ENCODE measurements around the gene ROCK2.

The ROCK2 gene

DNA sequence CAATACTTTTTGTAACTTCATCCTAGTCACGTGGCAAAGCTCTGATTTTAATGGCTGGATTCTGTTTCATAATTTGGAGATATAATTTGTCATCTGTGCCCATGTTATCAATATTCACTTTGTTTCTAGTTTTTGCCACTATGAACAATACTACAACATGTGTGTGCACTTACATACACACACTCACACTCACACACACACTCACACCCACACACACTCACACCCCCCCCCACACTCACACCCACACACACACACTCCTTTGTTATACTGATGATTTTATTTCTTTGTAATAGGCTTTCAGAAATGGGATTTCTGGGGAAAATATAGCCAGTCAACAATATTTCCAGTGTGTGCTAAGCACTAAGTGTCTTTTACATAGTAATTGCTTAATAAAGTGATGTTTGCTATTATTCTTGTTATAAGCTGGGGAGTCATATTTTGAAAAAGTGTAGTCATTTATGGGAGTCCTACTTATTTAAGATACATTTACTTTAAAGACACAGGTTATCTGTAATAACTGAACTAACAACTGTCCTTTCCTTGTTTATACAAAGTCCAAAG lies 22.8 kb upstream of the ROCK2 start:
- no peak for DNase-seq (ENCODE audit: low read depth in 2 of 2)

DNA sequence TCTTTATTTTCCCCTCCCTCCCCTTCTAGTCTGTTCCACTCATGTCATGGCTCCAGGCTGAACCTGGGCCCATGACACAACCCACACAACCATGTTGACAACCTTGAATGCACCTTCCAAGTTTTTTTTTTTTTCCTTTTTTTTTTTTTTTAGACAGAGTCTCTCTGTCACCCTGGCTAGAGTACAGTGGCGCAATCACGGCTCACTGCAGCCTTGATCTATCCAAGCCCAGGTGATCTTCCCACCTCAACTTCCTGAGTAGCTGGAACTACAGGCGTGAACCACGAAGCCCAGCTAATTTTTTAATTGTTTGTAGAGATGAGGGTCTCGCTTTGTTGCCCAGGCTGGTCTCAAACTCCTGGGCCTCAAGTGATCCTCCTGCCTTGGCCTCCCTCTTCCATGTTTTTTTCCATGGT lies 21.9 kb upstream of the ROCK2 start:
- DNase-seq (ENCODE audit: low read depth in 2 of 2) = no peak

DNA sequence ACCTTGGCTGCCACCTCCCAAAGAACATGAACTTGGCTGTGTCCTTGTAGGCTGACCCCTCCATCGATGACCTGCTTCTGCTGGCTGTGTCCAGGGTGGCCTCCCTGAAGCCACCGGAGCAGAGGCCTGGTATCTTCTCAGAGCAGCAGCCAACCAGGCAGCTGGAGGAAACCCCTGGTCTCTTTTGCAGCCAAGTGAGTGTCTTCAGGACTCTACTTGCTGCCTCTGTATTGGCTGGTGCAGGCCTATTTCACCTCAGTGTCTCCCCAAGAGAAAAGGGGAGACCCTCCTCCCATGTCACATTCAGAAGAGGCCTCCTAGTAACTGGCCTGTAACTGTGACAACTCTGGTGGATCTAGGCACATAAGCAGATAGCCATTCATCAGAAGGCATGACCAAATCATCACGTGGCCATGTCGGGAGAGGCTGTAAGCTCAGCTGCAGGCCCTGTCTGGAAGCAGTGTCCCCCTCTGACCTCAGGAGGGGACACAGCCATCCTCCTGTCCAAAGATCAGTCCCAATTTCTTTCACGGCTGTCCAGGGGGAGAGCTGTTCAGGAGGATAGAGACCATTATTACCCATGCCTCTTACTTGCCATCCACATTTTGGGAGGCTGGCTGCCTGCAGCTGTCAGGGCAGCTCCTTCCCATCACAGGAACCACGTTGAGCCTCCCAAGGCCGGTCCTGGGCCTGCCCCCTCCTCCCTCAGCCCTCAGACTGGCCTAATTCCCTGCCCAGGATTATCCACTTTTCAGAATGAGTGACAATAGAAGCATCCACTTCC lies 20.9 kb upstream of the ROCK2 start:
- no peak for DNase-seq (ENCODE audit: low read depth in 2 of 2)

DNA sequence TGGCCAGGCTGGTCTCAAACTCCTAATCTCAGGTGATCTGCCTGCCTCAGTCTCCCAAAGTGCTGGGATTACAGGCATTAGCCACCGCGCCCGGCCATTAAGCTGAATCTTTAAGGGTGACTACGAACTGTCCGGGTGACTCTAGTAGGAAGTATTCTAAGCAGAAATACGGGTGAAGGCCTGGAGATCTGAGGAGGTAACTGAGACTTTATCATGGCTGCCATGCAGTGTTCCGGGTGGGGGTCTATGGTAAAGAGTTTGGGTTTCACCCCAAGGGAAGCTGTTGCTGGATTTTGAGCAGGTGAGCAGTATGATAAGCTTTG lies 20.1 kb upstream of the ROCK2 start:
- DNase-seq (ENCODE audit: low read depth in 2 of 2) = no peak

DNA sequence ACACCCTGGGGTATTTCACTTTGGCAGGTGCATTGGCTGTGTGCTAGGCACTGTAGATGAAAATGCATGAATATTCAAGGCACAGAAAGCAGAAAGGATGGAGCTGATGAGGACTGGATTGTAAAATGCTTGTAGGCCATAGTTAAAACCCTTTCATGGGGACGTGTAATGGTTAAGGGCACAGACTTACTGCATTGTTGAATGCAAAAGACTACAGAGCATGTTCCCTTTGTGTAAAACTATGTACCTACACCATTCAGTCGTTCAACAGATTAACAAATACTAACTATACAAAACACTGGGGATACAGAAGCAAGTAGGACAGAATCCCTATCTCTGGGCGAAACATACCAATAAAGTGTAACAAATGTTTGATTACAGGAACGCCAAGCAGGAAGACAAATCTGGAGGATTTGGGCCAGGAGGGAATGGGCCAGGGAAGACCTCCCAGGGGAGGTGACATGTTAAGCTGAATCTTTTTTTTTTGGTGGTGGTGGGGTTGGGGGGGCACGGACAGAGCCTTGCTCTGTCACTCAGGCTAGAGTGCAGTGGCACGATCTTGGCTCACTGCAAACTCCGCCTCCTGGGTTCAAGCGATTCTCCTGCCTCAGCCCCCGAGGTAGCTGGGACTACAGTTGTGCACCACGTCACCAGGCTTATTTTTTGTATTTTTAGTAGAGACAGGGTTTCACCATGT lies 19.6 kb upstream of the ROCK2 start:
- DNase-seq (ENCODE audit: low read depth in 2 of 2) = no peak

DNA sequence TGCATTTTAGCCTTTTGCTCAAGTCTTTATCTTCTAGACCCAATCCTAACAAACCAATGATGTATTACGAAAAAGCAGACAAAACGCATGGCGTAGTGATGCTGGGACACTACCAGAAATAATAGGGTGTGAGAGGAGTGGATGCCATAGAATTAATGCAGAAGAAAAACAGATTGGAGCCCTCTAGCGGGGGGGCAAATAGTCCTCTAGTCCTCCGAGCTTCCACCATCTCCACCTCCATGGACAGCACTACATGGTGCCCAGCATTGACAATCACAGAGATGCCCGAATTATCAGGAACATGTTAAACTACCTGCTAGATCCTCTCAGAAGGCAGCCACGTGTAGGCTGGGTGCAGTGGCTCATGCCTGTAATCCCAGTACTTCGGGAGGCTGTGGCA lies 15.4 kb upstream of the ROCK2 start:
- no peak for DNase-seq (ENCODE audit: low read depth in 2 of 2)

DNA sequence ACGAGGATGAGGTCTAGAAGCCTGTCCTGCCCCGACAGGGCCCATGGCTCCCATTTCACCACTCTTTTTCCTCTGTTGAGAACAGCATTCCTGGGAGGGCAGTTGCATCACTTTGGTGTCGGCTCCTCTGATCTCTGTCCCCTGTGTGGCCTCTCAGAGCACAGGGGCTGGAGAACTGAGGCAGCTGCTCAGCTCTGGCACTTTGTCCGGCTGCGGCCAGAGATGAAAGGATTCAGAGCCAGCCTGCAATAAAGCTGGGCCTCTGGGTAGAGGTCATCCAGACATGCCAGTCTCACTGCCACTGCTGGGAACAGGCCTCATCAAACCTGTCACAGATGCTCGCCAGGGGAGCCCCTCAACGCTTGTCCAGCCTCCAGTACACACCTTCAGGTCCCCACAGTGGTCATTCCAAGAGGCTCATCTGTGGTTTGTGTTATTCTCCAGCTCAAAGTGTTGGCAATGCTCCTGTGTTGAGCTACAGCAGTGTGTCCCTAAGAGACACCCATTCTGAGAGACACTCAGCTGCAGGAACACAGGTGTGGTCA lies 13.1 kb upstream of the ROCK2 start:
- DNase-seq (ENCODE audit: low read depth in 2 of 2) = no peak

DNA sequence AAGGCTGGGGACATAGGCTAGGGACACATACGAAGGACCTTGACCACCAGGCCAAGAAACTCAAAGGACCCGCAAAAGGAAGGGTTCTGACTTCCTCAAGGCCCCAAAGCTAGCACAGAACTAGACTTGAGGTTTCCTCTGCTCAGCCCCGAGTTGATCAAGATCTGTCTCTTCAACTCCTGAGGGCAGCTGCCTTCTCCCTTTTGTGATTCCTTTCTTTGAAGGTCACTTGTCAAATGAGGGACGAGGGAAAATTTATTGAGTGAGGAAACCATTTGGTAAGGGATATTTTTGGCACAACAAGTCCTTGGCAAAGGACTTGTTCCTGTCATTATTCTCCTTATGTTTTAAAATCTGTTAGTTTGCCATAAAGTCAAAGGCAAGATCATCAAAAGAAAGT lies 12.3 kb upstream of the ROCK2 start:
- no peak for DNase-seq (ENCODE audit: low read depth in 2 of 2)

DNA sequence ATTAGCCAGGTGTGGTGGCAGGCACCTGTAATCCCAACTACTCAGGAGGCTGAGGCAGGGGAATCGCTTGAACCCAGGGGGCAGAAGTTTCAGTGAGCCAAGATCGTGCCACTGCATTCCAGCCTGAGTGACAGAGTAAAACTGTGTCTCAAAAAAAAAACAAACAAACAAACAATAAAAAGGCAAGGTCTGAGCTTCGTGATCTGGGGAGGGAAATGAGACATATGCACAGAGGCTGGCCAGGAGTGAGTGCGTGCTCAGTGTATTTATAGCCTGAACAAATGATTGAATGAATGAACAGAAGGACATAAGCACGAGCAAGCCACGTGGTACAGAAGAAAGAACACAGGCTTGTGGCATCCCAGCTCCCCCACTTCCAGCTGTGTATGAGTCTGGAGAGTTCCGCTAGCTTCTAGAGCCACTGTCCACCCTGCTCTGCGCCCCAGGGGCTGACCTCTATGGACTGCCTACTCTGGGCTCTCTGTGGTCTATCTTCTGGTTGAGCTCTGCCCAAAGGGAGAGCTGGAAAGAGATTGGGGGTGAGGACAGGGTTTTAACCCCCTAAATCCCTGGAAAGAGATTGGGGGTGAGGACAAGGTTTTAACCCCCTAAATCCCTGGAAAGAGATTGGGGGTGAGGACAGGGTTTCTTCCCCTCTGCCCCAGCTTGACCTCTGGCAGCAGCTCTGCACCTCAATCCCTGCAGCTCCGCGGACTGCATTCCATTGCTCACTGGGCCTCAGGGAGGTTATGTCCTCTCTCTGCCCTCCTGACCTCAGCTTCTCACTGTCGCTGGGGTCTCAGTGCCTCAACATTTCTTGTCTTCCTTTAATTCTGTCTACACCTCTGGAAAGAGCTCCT lies 11.0 kb upstream of the ROCK2 start:
- DNase-seq (ENCODE audit: low read depth in 2 of 2) = no peak

DNA sequence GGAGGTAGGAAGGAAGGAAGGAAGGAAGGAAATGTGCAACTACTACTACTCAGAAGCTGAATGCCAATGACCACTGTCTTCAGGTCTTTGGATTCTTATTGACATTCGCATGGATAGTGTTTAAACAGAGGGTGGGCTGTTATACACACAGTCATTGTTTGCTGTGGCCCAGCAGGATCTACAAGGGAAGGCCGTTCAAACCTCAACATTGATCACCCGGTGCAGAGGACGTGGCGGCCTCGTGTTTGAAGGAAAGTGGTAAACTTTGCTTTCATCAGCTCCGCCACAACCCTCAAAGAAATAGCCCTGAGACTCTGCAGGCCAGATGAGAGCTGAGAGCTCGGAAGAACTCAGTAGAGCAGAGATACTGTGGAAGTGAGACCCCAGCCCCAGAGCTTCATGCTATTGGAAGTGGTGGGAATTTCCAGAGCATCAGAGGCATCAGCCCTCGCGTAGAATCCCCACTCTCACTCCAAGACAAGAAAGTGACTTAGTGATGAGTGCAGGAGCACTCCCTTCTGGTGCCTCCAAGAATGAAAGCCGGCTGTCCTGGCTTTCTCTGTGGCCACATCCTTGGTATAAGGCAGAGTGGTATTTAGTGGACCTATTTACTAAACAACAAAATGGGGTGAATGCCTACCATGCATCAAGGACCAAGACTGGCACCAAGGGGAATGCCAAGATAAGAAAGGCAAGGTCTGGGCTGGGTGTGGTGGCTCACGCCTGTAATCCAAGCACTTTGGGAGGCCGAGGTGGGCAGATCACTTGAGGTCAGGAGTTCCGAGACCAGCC lies 10.1 kb upstream of the ROCK2 start:
- DNase-seq (ENCODE audit: low read depth in 2 of 2) = no peak

DNA sequence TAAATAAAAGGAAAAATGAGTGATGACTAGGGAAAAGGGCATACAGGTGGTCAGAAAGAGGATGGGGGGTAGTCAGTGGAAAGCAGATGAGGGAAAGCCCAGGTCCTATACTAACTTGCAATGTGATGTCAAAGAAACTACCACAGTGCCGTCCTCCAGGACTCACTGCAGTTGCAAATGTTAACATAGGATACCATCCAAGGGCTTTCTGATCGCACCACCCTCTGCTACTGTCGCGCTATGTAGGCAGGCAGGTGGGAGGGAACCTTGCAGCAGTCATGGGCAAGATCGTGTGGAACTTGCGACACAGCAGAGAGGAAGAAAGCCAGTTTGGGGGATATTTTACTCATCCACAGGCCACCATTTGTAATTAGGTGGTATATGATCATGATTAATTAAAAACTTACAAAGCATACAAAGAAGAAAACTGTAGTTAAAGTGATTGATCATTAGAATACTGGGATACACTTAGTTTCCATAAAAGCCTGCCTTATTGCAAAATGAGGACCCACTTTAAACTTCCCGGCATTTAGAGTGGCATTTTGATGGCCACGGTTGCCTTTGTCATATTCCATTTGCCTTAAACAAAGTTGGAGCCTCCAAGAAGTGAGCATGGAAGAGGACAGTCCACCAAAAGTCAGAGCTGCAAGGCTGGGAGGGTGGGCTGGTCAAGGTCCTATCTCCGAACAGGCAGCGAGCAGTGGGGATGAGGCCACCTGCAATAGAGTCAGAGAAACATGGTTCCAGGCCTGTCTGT lies 8.5 kb upstream of the ROCK2 start:
- DNase-seq (ENCODE audit: low read depth in 2 of 2) = no peak

DNA sequence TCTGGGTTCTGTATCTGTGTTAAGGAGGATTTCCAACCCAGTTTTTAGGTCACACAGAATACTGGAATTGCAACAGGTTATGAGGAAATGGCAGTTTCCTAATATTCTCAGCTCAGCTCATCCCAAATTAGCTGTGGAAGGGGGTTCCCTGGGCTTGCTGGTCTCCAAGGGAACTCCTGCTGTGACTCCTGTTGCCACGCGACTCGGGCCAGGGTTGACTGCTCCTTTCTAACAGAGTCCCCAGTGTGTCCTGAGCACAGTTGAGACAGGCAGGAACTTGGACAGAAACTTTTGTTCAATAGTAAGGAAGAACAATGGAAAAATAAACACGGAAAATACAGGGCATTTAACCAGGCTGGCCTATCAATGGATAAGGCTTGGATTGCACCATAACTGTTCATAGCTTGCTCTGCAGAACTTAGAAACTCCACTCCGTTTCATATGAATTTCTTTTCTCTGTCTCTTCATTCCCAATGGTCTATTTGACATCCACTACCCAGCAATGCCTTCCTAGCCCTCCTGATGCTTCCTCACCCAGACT lies 3.8 kb upstream of the ROCK2 start:
- DNase-seq (ENCODE audit: low read depth in 2 of 2) = no peak

DNA sequence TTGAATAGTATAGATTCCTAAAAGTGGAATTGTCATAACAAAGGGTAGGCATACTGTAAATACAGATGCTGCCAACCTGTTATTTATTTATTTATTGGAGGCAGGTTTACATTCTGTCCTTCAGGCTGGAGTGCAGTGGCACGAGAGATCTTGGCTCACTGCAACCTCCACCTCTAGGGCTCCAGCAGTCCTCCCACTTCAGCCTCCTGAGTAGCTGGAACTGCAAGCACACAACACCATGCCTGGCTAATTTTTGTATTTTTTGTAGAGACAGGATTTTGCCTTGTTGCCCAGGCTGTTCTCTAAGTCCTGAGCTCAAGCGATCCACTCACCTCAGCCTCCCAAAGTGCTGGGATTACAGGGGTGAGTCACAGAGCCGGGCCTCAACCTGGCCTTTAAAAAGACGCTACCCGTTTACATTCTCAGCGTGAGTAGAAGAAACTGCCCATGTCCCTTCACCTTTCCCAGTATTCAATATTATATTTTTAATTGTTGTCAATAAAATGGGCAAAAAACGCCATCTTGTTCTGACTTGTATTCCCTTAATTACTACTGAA lies 3.0 kb upstream of the ROCK2 start:
- DNase-seq (ENCODE audit: low read depth in 2 of 2) = no peak

DNA sequence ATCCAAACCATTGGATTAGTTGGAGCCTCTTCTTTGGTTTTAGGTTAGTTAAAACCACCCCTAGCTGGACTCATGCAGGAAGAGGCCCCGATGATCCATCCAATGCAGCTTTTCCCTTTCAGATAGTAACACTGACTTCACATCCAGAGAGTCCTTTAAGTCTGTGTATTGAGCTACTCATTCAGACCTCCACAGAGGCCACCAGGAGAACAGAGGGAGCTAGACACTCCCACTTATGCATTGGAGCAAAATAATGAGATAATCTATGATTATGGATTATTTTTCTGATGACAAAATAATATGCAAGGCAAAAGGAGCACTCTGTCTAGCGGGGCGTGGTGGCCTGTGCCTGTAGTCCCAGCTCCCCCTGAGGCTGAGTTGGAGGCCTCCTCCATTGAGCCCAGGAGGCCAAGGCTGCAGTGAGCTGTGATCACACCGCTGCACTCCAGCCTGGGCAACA lies 1.6 kb upstream of the ROCK2 start:
- no peak for DNase-seq (ENCODE audit: low read depth in 2 of 2)

DNA sequence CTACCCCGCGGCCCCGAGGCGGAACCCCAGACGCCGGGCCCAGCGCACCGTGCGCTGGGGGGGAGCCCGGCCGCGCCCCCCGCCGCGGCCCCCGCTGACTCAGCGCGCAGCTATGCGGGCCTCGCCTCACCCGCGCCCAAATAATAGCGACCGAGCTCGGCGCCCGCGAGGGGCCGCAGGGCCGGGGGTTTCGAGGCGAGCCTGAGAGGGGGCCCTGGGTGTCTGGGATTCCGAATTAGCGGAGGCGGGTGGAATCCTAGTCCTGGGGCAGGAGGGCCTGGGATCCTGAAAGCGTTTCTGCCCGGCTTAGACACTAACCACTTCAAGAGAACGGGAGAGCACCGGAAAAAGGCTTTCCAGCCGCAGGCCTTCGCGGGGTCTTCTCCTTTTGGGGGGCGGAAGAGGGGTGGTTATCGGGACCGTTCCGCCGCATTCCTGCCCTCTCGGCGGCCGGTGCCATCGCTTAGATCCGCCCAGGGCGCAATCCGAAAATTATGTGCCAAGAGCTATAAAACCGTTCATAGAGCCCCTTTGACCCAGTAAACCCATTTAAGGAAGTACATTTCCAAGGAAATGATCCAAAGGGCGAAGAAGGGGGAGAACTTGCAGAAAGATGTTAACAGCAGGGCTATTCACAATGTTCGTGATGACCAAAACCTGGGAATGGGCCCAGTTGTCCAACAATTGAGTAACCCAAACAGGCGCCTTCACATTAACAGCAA lies 681 bp upstream of the ROCK2 start:
- DNase-seq (ENCODE audit: low read depth in 2 of 2) = peak in 1 of 2 donors; percentile 1

DNA sequence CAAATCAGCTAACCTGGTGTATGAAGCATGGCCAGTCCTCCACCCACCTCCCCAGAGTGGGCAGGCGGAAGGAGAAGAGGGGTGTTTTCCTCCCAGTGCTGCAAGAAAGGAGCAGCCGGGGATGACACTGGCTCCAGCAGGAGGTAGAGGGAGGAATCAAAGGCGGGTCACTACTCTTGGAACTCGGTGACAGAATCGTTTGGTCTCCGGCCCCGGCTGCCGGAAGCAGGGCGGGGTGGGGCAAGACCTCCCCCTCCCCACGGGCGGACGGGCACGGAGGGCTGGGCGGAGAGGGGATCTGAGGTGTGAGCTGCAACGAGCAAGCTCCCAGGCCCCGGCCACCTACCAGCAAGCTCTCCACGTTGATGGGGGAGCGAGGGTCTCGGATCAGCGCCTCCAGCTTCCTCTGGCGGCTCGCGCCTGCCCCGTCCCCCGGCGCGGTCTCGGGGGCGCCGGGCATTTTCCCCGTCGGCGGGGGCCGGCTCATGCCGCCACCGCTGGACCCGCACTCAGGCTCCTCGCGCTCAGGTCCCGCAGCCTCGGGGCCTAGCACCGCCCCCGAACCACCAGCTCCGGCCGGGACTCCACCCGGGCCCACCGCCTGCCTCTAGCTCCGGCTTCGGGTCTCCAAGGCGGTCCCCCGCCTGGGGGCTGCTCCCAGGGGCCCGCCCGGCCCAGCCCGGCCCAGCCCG lies 640 bp downstream of the ROCK2 start:
- DNase-seq (ENCODE audit: low read depth in 2 of 2) = peak; percentile 12 to 18

DNA sequence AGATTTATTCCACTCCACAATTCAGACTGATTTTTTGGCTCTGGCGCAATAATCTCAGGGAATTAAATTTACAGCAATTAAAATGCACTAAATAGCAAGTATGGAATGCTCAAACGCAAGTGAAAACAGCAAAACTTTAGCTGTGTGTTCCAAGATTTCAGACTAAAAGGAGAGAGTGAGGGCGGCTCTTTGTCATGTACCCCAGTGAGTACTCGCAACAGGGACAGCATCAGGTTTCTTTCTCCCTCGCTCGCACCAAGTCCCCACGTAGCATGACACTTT lies 1.1 kb downstream of the ROCK2 start:
- no peak for DNase-seq (ENCODE audit: low read depth in 2 of 2)

DNA sequence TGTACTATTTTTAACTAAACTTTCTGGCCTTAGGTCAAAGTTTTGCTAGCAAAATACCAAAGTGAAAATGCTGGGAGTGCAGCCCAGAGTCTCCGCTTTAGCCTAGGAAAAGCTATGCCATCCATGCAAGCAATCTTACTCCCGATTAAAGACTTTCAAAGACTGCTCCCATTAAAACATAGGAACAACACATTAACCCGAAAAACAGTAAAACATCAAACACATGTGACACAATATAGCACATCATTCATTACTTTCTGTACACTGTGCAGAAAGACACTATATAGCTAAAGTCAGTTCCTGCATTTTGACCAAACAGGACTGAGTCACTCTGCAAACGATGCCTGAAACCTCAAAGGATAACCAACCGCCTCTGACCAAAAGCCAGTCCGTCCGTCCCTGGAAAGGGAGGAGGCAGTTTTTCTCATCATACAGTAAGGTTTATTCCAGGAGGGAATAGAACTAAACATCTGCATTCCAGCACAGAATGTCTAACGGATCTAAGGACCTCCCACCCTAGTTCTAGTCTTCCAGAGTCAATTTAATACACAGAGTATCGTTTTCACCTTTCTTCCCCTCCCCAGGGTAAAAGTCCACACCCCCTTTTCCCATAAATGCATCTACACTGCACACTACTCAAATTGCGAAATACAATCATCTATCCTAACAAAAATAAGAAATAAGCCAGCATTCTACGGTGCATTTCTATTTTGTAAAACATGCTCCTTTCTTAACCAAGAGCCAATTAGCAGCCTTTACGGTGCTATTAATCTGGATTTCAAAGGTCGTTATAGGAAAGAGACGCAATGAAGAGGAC lies 1.7 kb downstream of the ROCK2 start:
- no peak for DNase-seq (ENCODE audit: low read depth in 2 of 2)
